ENCODE measurements around the gene CYP3A5. TPM values are rescaled to one million over a fixed set of nuclear protein-coding genes. Genes with fewer than 3 reads are reported as not detected.
"Not testable (repeated sequence)": the region's sequence is repeated elsewhere in the genome, so short reads cannot be mapped to it uniquely, and the experiment has no call there.

Gene CYP3A5
- polyA plus RNA-seq, 1 experiment, result 0.21 TPM

DNA sequence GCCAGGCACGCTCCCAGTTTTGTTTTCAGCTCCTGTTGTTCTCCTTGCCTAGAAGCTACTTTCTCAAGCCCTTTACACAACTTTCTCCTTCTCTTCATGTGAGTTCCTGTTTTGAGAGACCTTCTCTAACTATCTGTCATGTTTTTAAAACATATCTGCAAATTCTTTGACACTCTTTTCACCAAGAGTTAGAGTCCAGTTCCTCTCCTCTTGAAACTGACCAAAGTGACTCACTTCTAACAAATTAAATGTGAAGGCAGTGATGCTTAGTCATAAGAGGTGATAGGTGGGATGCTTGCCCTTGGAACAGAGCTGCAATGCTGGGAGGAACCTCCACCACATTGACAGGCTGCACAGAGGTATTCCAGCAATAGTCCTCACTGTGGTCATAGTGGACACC lies 37.8 kb downstream of the CYP3A5 start:
- TF ChIP-seq, protein P1, sequence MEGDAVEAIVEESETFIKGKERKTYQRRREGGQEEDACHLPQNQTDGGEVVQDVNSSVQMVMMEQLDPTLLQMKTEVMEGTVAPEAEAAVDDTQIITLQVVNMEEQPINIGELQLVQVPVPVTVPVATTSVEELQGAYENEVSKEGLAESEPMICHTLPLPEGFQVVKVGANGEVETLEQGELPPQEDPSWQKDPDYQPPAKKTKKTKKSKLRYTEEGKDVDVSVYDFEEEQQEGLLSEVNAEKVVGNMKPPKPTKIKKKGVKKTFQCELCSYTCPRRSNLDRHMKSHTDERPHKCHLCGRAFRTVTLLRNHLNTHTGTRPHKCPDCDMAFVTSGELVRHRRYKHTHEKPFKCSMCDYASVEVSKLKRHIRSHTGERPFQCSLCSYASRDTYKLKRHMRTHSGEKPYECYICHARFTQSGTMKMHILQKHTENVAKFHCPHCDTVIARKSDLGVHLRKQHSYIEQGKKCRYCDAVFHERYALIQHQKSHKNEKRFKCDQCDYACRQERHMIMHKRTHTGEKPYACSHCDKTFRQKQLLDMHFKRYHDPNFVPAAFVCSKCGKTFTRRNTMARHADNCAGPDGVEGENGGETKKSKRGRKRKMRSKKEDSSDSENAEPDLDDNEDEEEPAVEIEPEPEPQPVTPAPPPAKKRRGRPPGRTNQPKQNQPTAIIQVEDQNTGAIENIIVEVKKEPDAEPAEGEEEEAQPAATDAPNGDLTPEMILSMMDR (IDR thresholded peaks at IDR 0.05; ENCODE audit: low read depth, low read length), result no peak
- H3K4me3 ChIP-seq (ENCODE audit: low read depth, low read length), result no peak overlapping the region
- POLR2A ChIA-PET, result no interaction called here
- H3K27ac ChIP-seq (ENCODE audit: low read depth, low read length), result no peak overlapping the region
- CTCF ChIA-PET, result no interaction called here
- no peaks in the 10 kb centered on the region for H3K27me3 ChIP-seq (ENCODE audit: control insufficient read depth, insufficient read depth, low read length)
- H3K9me3 ChIP-seq (ENCODE audit: control insufficient read depth, insufficient read depth, low read length), result no peaks in the 10 kb centered on the region; the same call in 1 of the 2 replicates
- no peak for DNase-seq (ENCODE audit: low read depth, low spot score)

DNA sequence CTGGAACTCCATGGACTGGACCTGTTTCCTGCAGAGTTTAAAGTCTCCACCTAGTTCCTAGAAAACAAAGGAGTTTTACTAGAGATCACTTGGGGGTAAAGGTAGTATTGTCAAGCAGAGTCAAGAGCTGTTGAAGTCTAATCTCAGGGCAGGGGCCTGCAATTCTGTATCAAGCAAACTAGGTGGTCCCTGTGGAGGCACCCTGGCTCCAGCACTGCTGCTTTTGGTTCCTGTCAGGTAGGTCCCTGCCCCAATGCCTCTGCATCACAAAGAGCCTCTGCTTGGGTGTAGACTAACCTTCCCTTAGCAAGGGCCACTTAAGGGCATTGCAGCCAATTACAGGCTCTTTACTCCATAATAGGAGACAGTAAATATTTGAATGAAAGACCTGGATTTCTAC lies 40.5 kb downstream of the CYP3A5 start:
- POLR2A ChIA-PET, result no interaction called here
- Histone ChIP-seq H3K27me3 (ENCODE audit: control insufficient read depth, insufficient read depth, low read length) (no peaks in the 10 kb centered on the region), H3K9me3 (ENCODE audit: control insufficient read depth, insufficient read depth, low read length) (no peaks in the 10 kb centered on the region; the same call in 1 of the 2 replicates), H3K4me3 (ENCODE audit: low read depth, low read length) (no peak overlapping the region), H3K27ac (ENCODE audit: low read depth, low read length) (no peak overlapping the region)
- CTCF ChIA-PET, result no interaction called here
- DNase-seq (ENCODE audit: low read depth, low spot score), result no peak
- TF ChIP-seq, protein P1 (IDR thresholded peaks at IDR 0.05; ENCODE audit: low read depth, low read length), result no peak

DNA sequence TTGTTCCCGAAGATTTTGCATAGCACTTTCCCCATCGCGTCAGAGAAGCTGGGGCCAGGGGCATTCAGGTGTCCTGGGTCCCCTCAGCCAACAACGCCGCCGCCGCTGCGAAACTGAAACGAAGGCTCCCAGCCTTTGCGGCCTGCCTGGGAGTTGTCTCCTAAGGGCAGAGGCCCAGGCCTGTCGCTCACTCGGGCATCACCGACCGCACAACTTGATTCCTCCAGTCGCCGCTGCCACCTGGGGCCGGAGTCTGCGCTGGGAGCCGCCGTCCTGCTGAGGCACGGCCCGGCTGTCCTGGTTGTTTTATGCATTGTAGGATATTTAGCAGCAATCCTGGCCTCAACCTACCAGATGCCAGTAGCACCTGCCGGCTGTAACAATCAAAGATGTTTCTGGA lies 41.1 kb downstream of the CYP3A5 start:
- no peak overlapping the region for H3K4me3 ChIP-seq (ENCODE audit: low read depth, low read length)
- no peak for DNase-seq (ENCODE audit: low read depth, low spot score)
- no peak overlapping the region for H3K27ac ChIP-seq (ENCODE audit: low read depth, low read length)
- H3K27me3 ChIP-seq (ENCODE audit: control insufficient read depth, insufficient read depth, low read length), result no peaks in the 10 kb centered on the region
- TF ChIP-seq, protein P1 (IDR thresholded peaks at IDR 0.05; ENCODE audit: low read depth, low read length), result no peak
- ChIA-PET CTCF (no interaction called here), POLR2A (no interaction called here)
- H3K9me3 ChIP-seq (ENCODE audit: control insufficient read depth, insufficient read depth, low read length), result no peaks in the 10 kb centered on the region; the same call in 1 of the 2 replicates

DNA sequence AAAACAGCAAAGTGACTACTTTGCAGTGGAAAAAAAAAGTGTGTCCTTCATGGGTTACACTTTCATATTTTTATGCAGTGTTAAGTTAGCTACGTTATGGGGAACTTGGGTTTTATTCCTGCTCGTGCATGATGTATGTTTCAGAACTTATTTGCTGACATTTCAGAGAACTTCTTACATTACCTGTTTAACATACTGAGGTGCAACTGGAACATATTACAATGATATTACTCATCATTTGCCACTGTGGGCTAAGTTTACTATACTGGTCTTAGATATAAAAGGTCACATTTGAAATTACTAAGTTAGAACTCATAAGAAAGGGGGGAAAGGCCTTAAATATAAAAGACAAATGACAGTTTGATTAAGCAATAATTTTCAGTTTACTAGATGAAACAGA lies 42.4 kb downstream of the CYP3A5 start:
- H3K27me3 ChIP-seq (ENCODE audit: control insufficient read depth, insufficient read depth, low read length); CTCF ChIA-PET; H3K9me3 ChIP-seq (ENCODE audit: control insufficient read depth, insufficient read depth, low read length); DNase-seq (ENCODE audit: low read depth, low spot score); H3K27ac ChIP-seq (ENCODE audit: low read depth, low read length); POLR2A ChIA-PET; H3K4me3 ChIP-seq (ENCODE audit: low read depth, low read length): not testable (repeated sequence)

DNA sequence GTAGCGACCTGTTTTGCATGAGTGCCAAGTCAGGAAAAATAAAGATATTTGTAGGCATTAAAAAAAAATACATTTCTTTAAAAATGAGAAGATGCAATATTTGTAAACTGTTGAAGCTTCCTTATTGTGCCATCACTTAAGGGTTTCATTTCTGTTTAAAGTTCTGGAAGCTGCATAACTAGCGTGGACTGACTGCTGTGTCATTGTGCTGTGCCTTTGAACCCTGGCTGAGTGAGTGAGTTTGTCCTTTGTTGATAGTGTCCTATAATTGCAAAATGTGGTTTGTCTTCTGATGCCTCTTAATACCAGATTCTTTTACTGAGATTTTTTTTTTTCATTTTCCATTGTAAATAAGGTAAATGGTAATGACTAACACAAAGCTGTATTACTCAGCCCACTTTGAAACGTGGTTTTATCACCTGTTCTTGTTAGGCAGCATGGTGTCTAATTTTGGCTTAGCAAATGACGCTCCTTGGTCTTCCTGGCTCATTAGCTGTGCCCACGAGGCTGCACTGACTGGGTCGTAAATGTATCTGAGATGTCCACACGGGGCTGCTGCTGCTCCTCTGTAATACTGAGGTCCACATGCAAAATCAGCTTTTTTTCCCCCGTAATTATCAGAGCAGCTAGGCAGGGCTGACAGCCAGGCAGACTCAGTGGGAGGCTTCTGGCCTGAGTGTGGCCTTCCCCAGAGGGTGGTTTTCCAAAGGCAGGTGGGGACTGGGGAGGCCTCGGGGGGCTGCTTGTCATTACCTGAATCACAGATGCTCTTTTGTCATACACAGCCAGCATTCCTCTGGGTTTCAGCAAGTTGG lies 48.3 kb downstream of the CYP3A5 start:
- H3K27ac ChIP-seq (ENCODE audit: low read depth, low read length), result no peak overlapping the region
- POLR2A ChIA-PET, result no interaction called here

More for the DNA sequence above, 48.3 kb downstream of the CYP3A5 start:
- no peak overlapping the region for H3K4me3 ChIP-seq (ENCODE audit: low read depth, low read length)
- CTCF ChIA-PET, result no interaction called here
- no peak for DNase-seq (ENCODE audit: low read depth, low spot score)
- TF ChIP-seq, protein P1 (IDR thresholded peaks at IDR 0.05; ENCODE audit: low read depth, low read length), result no peak
- no peaks in the 10 kb centered on the region for H3K27me3 ChIP-seq (ENCODE audit: control insufficient read depth, insufficient read depth, low read length)
- H3K9me3 ChIP-seq (ENCODE audit: control insufficient read depth, insufficient read depth, low read length), result no peaks in the 10 kb centered on the region
